SU-DHL-6 (cell line): ENCODE data around the gene CCDC106.

Source experiments
- H2AFZ ChIP-seq: fragments of 200-600 bp; sonication (generic); 2 replicates; pipeline ENCODE4 v1.6.1; 2014; ENCODE audit warnings: low read depth, mild to moderate bottlenecking, moderate library complexity, mixed read lengths, antibody characterized with exemption, low read length; ENCODE audit not compliant: severe bottlenecking
- H3F3A ChIP-seq: fragments of 200-600 bp; shearing (Covaris generic); 2 replicates; pipeline ENCODE4 v1.6.0; 2016; ENCODE audit warnings: antibody characterized with exemption, mild to moderate bottlenecking; ENCODE audit not compliant: insufficient read depth
- H3K27ac ChIP-seq: fragments of 200-600 bp; sonication (generic); 2 replicates; pipeline ENCODE4 v1.5.1; 2016; ENCODE audit warnings: low read depth, mild to moderate bottlenecking, low read length, moderate library complexity, mixed read lengths
- H3K27me3 ChIP-seq: fragments of 200-600 bp; sonication (generic), shearing (Covaris generic); 2 replicates; pipeline ENCODE4 v1.6.0; 2014; ENCODE audit warnings: mild to moderate bottlenecking, low read length
- H3K36me3 ChIP-seq: fragments of 200-600 bp; sonication (generic); 2 replicates; pipeline ENCODE4 v1.6.1; 2014; ENCODE audit warnings: mild to moderate bottlenecking, low read length, mixed read lengths
- H3K4me2 ChIP-seq: fragments of 300-600, 200-600 bp; shearing (Covaris generic), sonication (generic); 2 replicates; pipeline ENCODE4 v1.6.0; 2014; ENCODE audit warnings: low read length, low read depth, mild to moderate bottlenecking; ENCODE audit not compliant: poor library complexity, severe bottlenecking
- H3K4me3 ChIP-seq: fragments of 200-600 bp; sonication (generic); 2 replicates; pipeline ENCODE4 v1.5.1; 2014; ENCODE audit warnings: antibody characterized with exemption, low read length, mild to moderate bottlenecking, mixed read lengths; ENCODE audit not compliant: insufficient read depth, poor library complexity, severe bottlenecking
- H3K79me2 ChIP-seq: fragments of 200-600 bp; sonication (generic); 2 replicates; pipeline ENCODE4 v1.6.1; 2014; ENCODE audit warnings: mild to moderate bottlenecking, low read length, moderate library complexity; ENCODE audit not compliant: insufficient read depth
- H3K9ac ChIP-seq: fragments of 200-600 bp; sonication (generic); 2 replicates; pipeline ENCODE4 v1.7.0; 2014; ENCODE audit warnings: mild to moderate bottlenecking, low read length
- H3K9me2 ChIP-seq: fragments of 200-600 bp; sonication (generic); replicated peaks from 2 replicates; pipeline ENCODE4 v1.6.1; 2014; ENCODE audit warnings: low read length; ENCODE audit not compliant: insufficient read depth
- H3K9me3 ChIP-seq: fragments of 200-600 bp; sonication (generic); 2 replicates; pipeline ENCODE4 v1.6.1; 2014; ENCODE audit warnings: low read length, mixed read lengths; ENCODE audit not compliant: insufficient read depth
- H4K20me1 ChIP-seq: fragments of 200-600 bp; sonication (generic); 2 replicates; pipeline ENCODE4 v1.6.1; 2014; ENCODE audit warnings: low read depth, mild to moderate bottlenecking, antibody characterized with exemption, low read length, moderate library complexity, mixed read lengths
- CTCF ChIP-seq: fragments of 200-600 bp; sonication (generic); IDR thresholded peaks from one replicate; pipeline ENCODE4 v1.5.1; 2017; ENCODE audit warnings: antibody characterized with exemption, mild to moderate bottlenecking, low read length, moderate library complexity; ENCODE audit not compliant: insufficient read depth, poor library complexity, severe bottlenecking
- EZH2phosphoT487 ChIP-seq: fragments of 200-600 bp; sonication (generic), shearing (Covaris generic); conservative IDR thresholded peaks from 2 replicates; pipeline ENCODE4 v1.6.1; 2018; ENCODE audit warnings: mild to moderate bottlenecking, antibody characterized with exemption, low read length, moderate library complexity, mixed read lengths

Gene CCDC106

GRCh38 chr19:55692681-55693081 is 44.7 kb downstream of the CCDC106 start:
- TF ChIP-seq CTCF (no peak), EZH2phosphoT487 (no peak)
- Histone ChIP-seq H3K79me2 (no peaks in the 10 kb centered on the region), H3K27me3 (no peaks in the 10 kb centered on the region), H3K9me2 (no peaks in the 10 kb centered on the region), H3K36me3 (no peaks in the 10 kb centered on the region), H2AFZ (no peak overlapping the region), H3K9ac (no peak overlapping the region), H4K20me1 (no peaks in the 10 kb centered on the region), H3K27ac (no peak overlapping the region), H3K4me2 (no peak overlapping the region), H3K9me3 (no peaks in the 10 kb centered on the region), H3F3A (no peaks in the 10 kb centered on the region), H3K4me3 (no peak overlapping the region)

GRCh38 chr19:55693336-55693974 is 45.4 kb downstream of the CCDC106 start:
- Histone ChIP-seq H3K27me3 (no peaks in the 10 kb centered on the region), H3F3A (no peaks in the 10 kb centered on the region), H3K79me2 (no peaks in the 10 kb centered on the region), H3K9me3 (no peaks in the 10 kb centered on the region), H3K4me2 (no peak overlapping the region), H3K36me3 (no peaks in the 10 kb centered on the region), H4K20me1 (no peaks in the 10 kb centered on the region), H3K9ac (no peak overlapping the region), H3K4me3 (no peak overlapping the region), H2AFZ (no peak overlapping the region), H3K9me2 (no peaks in the 10 kb centered on the region), H3K27ac (no peak overlapping the region)
- TF ChIP-seq EZH2phosphoT487 (no peak), CTCF (no peak)

- H3K9me3 ChIP-seq, result no peaks in the 10 kb centered on the region
- no peak overlapping the region for H3K27ac ChIP-seq
- no peaks in the 10 kb centered on the region for H3K9me2 ChIP-seq
- no peak overlapping the region for H3K4me3 ChIP-seq
- TF ChIP-seq CTCF, result no peak
- no peak for TF ChIP-seq EZH2phosphoT487
- no peaks in the 10 kb centered on the region for H3F3A ChIP-seq
- no peaks in the 10 kb centered on the region for H4K20me1 ChIP-seq
- H3K27me3 ChIP-seq, result no peaks in the 10 kb centered on the region
- H3K36me3 ChIP-seq, result no peaks in the 10 kb centered on the region
- no peak overlapping the region for H3K9ac ChIP-seq
- no peaks in the 10 kb centered on the region for H3K79me2 ChIP-seq
- no peak overlapping the region for H3K4me2 ChIP-seq
- H2AFZ ChIP-seq, result no peak overlapping the region
These were observed 46.2 kb downstream of the CCDC106 start for GRCh38 chr19:55694241-55694655.
